ENCODE results near the gene METTL24. TPM values are rescaled to one million over a fixed set of nuclear protein-coding genes. Genes with fewer than 3 reads are reported as not detected.

Gene METTL24
- total RNA-seq, 1 experiment from 2014 or later, result not detected

DNA sequence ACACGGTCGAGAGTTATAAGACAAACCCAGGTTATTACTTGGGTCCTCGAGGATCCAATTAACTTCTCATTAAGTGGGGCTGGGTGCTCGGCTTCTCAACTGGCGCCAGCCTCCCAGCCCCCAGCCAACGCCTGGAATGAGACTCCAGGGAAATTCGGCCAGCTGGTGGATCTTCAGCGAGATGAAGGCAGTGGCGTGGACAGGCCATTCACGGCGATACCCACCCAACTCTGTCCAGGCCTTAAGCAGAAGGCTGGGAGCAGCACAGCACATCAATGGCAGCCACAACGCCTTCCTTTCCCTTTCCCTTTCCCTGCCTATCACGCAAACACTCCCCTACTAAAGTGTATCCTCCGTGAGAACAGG is 868 bp downstream of the METTL24 start:
- H3K36me3 ChIP-seq (ENCODE audit: low read depth), result no peaks in the 10 kb centered on the region
- H3F3A ChIP-seq (ENCODE audit: insufficient read depth, low read depth), result no peaks in the 10 kb centered on the region
- no peaks in the 10 kb centered on the region for H3K79me2 ChIP-seq (ENCODE audit: low read depth)
- no peaks in the 10 kb centered on the region for H3K9me3 ChIP-seq (ENCODE audit: insufficient read depth, low read depth)
- no peak overlapping the region for H3K27ac ChIP-seq
- peaks cover 17% of the 10 kb centered on the region for H3K27me3 ChIP-seq (ENCODE audit: insufficient read depth, low read depth)
- no peak overlapping the region for H3K4me2 ChIP-seq
- H3K4me1 ChIP-seq (replicated peaks; ENCODE audit: insufficient read depth), result no peaks in the 10 kb centered on the region
- ChIA-PET POLR2A (ENCODE audit: unreplicated experiment) (no interaction called here), CTCF (no interaction called here)
- H3K4me3 ChIP-seq, result no peak overlapping the region
- BruUV-seq (replicated peaks), result no TSS peak
- no peaks in the 10 kb centered on the region for H3K9me2 ChIP-seq (ENCODE audit: insufficient read depth)
- no peak for DNase-seq
- H2AFZ ChIP-seq, result no peak overlapping the region
- TF ChIP-seq EZH2 (IDR thresholded peaks at IDR 0.05; ENCODE audit: low read depth), result no peak
- TF ChIP-seq, protein P1, sequence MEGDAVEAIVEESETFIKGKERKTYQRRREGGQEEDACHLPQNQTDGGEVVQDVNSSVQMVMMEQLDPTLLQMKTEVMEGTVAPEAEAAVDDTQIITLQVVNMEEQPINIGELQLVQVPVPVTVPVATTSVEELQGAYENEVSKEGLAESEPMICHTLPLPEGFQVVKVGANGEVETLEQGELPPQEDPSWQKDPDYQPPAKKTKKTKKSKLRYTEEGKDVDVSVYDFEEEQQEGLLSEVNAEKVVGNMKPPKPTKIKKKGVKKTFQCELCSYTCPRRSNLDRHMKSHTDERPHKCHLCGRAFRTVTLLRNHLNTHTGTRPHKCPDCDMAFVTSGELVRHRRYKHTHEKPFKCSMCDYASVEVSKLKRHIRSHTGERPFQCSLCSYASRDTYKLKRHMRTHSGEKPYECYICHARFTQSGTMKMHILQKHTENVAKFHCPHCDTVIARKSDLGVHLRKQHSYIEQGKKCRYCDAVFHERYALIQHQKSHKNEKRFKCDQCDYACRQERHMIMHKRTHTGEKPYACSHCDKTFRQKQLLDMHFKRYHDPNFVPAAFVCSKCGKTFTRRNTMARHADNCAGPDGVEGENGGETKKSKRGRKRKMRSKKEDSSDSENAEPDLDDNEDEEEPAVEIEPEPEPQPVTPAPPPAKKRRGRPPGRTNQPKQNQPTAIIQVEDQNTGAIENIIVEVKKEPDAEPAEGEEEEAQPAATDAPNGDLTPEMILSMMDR (conservative IDR thresholded peaks at IDR 0.05), result no peak
- intact Hi-C loops (cut with micrococcal nuclease; ENCODE audit: unreplicated experiment), result no loop called here
- no peaks in the 10 kb centered on the region for H4K20me1 ChIP-seq (ENCODE audit: insufficient read depth)

DNA sequence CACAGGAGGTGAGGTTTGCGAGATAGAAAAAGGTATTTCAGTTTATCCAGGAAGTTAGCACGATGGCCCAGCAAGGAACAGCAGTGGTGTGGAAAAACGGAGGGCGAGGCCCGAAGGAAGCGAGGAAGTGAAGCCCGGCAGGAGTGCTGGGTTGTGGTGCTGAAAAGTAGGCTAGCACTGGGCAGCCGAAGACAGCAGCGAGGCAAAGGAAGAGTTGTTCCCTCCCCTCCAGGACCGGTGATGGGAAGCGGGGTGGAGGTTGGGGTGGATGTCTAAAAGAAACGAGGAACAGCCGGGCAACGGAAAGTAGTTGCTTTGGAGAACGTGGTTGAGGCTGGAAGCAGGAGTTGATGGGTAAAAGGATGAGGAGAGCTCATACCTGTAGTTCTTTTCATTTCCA is 1.4 kb downstream of the METTL24 start:
- Histone ChIP-seq H3K9me3 (ENCODE audit: insufficient read depth, low read depth) (no peaks in the 10 kb centered on the region), H3K4me3 (no peak overlapping the region), H3K27ac (no peak overlapping the region), H3F3A (ENCODE audit: insufficient read depth, low read depth) (no peaks in the 10 kb centered on the region), H2AFZ (no peak overlapping the region), H3K79me2 (ENCODE audit: low read depth) (no peaks in the 10 kb centered on the region), H3K36me3 (ENCODE audit: low read depth) (no peaks in the 10 kb centered on the region), H4K20me1 (ENCODE audit: insufficient read depth) (no peaks in the 10 kb centered on the region), H3K9me2 (ENCODE audit: insufficient read depth) (no peaks in the 10 kb centered on the region), H3K27me3 (ENCODE audit: insufficient read depth, low read depth) (peaks cover 14% of the 10 kb centered on the region; the same call in 1 of the 2 replicates), H3K4me1 (replicated peaks; ENCODE audit: insufficient read depth) (no peaks in the 10 kb centered on the region), H3K4me2 (no peak overlapping the region)
- intact Hi-C loops (cut with micrococcal nuclease; ENCODE audit: unreplicated experiment), result no loop called here
- BruUV-seq (replicated peaks), result no TSS peak
- CTCF ChIA-PET, result no interaction called here
- TF ChIP-seq, protein P1 (conservative IDR thresholded peaks at IDR 0.05), result no peak
- no peak for TF ChIP-seq EZH2 (IDR thresholded peaks at IDR 0.05; ENCODE audit: low read depth)
- DNase-seq, result no peak
- POLR2A ChIA-PET (ENCODE audit: unreplicated experiment), result no interaction called here

DNA sequence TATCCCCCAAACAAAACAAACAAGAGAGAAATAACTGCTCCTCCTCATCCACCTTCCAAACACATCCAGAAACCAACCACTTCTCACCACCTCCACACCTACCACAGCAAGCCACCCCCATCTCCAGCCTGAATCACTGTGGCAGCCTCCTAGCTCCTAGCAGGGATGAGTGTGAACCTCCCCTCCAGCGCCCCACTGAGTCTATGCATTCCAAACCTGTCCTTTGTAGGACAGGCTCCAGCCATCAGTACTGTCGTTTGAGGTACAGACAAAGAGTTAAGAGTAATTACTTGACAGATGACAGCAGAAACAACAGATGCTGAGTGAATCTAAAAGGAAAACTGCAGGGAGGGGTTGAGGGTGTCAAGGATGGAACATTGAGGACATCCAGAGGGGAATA is 2.4 kb downstream of the METTL24 start:
- intact Hi-C loops (cut with micrococcal nuclease; ENCODE audit: unreplicated experiment), result no loop called here
- H3K36me3 ChIP-seq (ENCODE audit: low read depth), result no peaks in the 10 kb centered on the region
- no TSS peak for BruUV-seq (replicated peaks)
- H3K4me3 ChIP-seq, result no peak overlapping the region
- ChIA-PET CTCF (no interaction called here), POLR2A (ENCODE audit: unreplicated experiment) (no interaction called here)
- no peaks in the 10 kb centered on the region for H3K9me3 ChIP-seq (ENCODE audit: insufficient read depth, low read depth)
- H3K4me2 ChIP-seq, result no peak overlapping the region
- peaks cover 10% of the 10 kb centered on the region; the same call in 1 of the 2 replicates for H3K27me3 ChIP-seq (ENCODE audit: insufficient read depth, low read depth)
- H3K27ac ChIP-seq, result no peak overlapping the region
- no peaks in the 10 kb centered on the region for H3K79me2 ChIP-seq (ENCODE audit: low read depth)
- H3K9me2 ChIP-seq (ENCODE audit: insufficient read depth), result no peaks in the 10 kb centered on the region
- no peaks in the 10 kb centered on the region for H3F3A ChIP-seq (ENCODE audit: insufficient read depth, low read depth)
- TF ChIP-seq, protein P1 (conservative IDR thresholded peaks at IDR 0.05), result no peak
- TF ChIP-seq EZH2 (IDR thresholded peaks at IDR 0.05; ENCODE audit: low read depth), result no peak
- no peaks in the 10 kb centered on the region for H3K4me1 ChIP-seq (replicated peaks; ENCODE audit: insufficient read depth)
- H2AFZ ChIP-seq, result no peak overlapping the region
- no peak for DNase-seq
- no peaks in the 10 kb centered on the region for H4K20me1 ChIP-seq (ENCODE audit: insufficient read depth)

Measured in PC-9 (cell line).